ENCODE measurements around the gene ATP6AP2. TPM values are rescaled to one million over a fixed set of nuclear protein-coding genes. Genes with fewer than 3 reads are reported as not detected.

The ATP6AP2 gene
- total RNA-seq, 1 experiment from 2014 or later, result 77.6 TPM

DNA sequence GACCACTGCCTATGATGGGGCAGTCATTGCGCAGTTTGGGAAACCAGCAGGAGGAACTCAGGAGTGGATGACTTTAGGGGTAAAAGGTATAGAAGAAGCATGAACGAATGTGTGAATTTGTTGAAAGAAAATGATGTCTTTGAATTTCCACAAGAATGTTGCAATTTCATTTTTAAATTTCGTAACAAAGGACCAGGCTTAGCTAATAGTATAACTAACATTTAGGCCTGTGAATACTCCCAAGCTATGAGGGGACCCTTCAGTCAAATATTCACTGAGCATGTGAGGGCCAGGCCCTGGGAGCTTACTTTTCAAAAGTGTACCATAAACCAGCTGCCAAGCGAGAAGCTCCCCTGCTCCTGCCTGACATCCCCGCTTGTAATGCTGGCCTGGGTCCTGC lies 47.7 kb downstream of the ATP6AP2 start:
- no peaks in the 10 kb centered on the region for H3K27me3 ChIP-seq (ENCODE audit: low read length)
- no peaks in the 10 kb centered on the region for H3K4me1 ChIP-seq (ENCODE audit: insufficient read depth, low read length)
- no peak overlapping the region for H3K4me3 ChIP-seq (ENCODE audit: low read length)
- H3F3A ChIP-seq (ENCODE audit: low read length, unreplicated experiment), result no peaks in the 10 kb centered on the region
- no peak overlapping the region for H3K27ac ChIP-seq (ENCODE audit: low read length)
- no peak overlapping the region for H3K9ac ChIP-seq (ENCODE audit: low read length)
- H3K4me2 ChIP-seq (ENCODE audit: low read length), result no peak overlapping the region
- H3K36me3 ChIP-seq (ENCODE audit: low read depth, low read length), result peaks cover 27% of the 10 kb centered on the region
- ATAC-seq (no peak), DNase-seq (no peak)
- no peaks in the 10 kb centered on the region for H3K79me2 ChIP-seq (ENCODE audit: low read length)
- no peak overlapping the region for H2AFZ ChIP-seq (ENCODE audit: low read length)
- BruUV-seq (replicated peaks), result no TSS peak
- no peaks in the 10 kb centered on the region for H3K9me2 ChIP-seq (replicated peaks; ENCODE audit: low read length)
- no peaks in the 10 kb centered on the region for H3K9me3 ChIP-seq (ENCODE audit: low read length)
- TF ChIP-seq EZH2 (IDR thresholded peaks at IDR 0.05; ENCODE audit: low read length, unreplicated experiment) (no peak), EZH2phosphoT487 (IDR thresholded peaks at IDR 0.05; ENCODE audit: borderline replicate concordance, low read length) (no peak)
- TF ChIP-seq, protein P1, sequence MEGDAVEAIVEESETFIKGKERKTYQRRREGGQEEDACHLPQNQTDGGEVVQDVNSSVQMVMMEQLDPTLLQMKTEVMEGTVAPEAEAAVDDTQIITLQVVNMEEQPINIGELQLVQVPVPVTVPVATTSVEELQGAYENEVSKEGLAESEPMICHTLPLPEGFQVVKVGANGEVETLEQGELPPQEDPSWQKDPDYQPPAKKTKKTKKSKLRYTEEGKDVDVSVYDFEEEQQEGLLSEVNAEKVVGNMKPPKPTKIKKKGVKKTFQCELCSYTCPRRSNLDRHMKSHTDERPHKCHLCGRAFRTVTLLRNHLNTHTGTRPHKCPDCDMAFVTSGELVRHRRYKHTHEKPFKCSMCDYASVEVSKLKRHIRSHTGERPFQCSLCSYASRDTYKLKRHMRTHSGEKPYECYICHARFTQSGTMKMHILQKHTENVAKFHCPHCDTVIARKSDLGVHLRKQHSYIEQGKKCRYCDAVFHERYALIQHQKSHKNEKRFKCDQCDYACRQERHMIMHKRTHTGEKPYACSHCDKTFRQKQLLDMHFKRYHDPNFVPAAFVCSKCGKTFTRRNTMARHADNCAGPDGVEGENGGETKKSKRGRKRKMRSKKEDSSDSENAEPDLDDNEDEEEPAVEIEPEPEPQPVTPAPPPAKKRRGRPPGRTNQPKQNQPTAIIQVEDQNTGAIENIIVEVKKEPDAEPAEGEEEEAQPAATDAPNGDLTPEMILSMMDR (conservative IDR thresholded peaks at IDR 0.05; ENCODE audit: low read depth, low read length), result no peak
- H4K20me1 ChIP-seq (ENCODE audit: low read length), result no peaks in the 10 kb centered on the region
- CTCF ChIA-PET, result no interaction called here
- POLR2A ChIA-PET (ENCODE audit: unreplicated experiment), result no interaction called here
- intact Hi-C loops (cut with micrococcal nuclease), result no loop called here

DNA sequence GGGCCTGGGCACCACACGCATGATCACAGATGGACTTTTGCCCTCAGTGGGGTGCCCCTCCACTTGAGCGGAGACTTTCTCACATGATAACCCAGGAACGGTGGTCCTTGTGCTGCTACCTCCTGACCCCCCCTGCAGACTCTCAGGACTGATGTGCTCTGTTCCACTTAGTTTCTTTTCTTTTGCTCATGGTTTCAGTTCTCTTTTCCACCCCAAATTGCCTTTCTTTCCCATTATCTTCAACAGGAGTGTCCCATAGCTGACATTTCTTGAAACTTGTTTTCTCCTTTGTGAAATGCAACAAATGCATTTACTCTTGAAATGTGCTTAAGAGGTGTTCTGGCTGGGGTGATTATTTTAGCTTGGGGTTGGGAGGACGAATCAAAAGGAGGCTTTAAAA lies 51.4 kb downstream of the ATP6AP2 start:
- Histone ChIP-seq H3K9ac (ENCODE audit: low read length) (no peak overlapping the region), H4K20me1 (ENCODE audit: low read length) (no peaks in the 10 kb centered on the region), H3K36me3 (ENCODE audit: low read depth, low read length) (peaks cover 55% of the 10 kb centered on the region), H3K9me3 (ENCODE audit: low read length) (no peaks in the 10 kb centered on the region), H3K4me3 (ENCODE audit: low read length) (no peak overlapping the region), H3F3A (ENCODE audit: low read length, unreplicated experiment) (no peaks in the 10 kb centered on the region), H3K79me2 (ENCODE audit: low read length) (no peaks in the 10 kb centered on the region), H3K4me1 (ENCODE audit: insufficient read depth, low read length) (no peaks in the 10 kb centered on the region), H2AFZ (ENCODE audit: low read length) (no peak overlapping the region), H3K27me3 (ENCODE audit: low read length) (no peaks in the 10 kb centered on the region), H3K4me2 (ENCODE audit: low read length) (no peak overlapping the region), H3K27ac (ENCODE audit: low read length) (no peak overlapping the region), H3K9me2 (replicated peaks; ENCODE audit: low read length) (no peaks in the 10 kb centered on the region)
- ChIA-PET CTCF (no interaction called here), POLR2A (ENCODE audit: unreplicated experiment) (no interaction called here)
- ATAC-seq (no peak), DNase-seq (no peak)
- TF ChIP-seq EZH2 (IDR thresholded peaks at IDR 0.05; ENCODE audit: low read length, unreplicated experiment), result no peak
- intact Hi-C loops (cut with micrococcal nuclease), result no loop called here
- no TSS peak for BruUV-seq (replicated peaks)

DNA sequence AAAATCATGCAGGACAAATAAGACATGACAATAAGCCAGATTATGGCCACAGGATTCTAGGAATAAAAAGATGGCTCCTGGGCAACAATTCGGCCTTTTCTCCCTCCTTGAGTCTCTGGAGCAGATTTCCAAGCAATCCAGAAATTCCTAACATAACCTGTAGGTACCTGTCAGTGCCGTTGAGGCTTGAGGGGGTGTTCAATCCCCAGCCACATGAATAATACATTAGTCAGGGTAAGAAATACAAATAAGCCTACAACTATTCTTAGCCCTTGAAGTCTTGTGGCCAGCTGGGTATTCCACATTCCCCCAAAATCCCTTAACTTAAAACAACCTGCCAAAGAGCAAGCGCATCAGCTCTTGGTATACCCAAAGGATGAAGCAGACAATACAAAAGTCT lies 56.9 kb downstream of the ATP6AP2 start:
- POLR2A ChIA-PET (ENCODE audit: unreplicated experiment), result no interaction called here
- intact Hi-C loops (cut with micrococcal nuclease), result no loop called here
- H3K9me3 ChIP-seq (ENCODE audit: low read length), result no peaks in the 10 kb centered on the region
- no peaks in the 10 kb centered on the region for H3K4me1 ChIP-seq (ENCODE audit: insufficient read depth, low read length)
- no peak overlapping the region for H3K4me2 ChIP-seq (ENCODE audit: low read length)
- BruUV-seq (replicated peaks), result no TSS peak
- no peak overlapping the region for H2AFZ ChIP-seq (ENCODE audit: low read length)
- H3F3A ChIP-seq (ENCODE audit: low read length, unreplicated experiment), result no peaks in the 10 kb centered on the region
- ATAC-seq (no peak), DNase-seq (no peak)
- no peaks in the 10 kb centered on the region for H3K27me3 ChIP-seq (ENCODE audit: low read length)
- H3K9me2 ChIP-seq (replicated peaks; ENCODE audit: low read length), result no peaks in the 10 kb centered on the region
- peaks cover 51% of the 10 kb centered on the region for H3K36me3 ChIP-seq (ENCODE audit: low read depth, low read length)
- no peak overlapping the region for H3K27ac ChIP-seq (ENCODE audit: low read length)
- no peak overlapping the region for H3K9ac ChIP-seq (ENCODE audit: low read length)
- CTCF ChIA-PET, result no interaction called here
- peaks cover 40% of the 10 kb centered on the region for H3K79me2 ChIP-seq (ENCODE audit: low read length)
- no peak overlapping the region for H3K4me3 ChIP-seq (ENCODE audit: low read length)
- TF ChIP-seq EZH2 (IDR thresholded peaks at IDR 0.05; ENCODE audit: low read length, unreplicated experiment) (no peak), EZH2phosphoT487 (IDR thresholded peaks at IDR 0.05; ENCODE audit: borderline replicate concordance, low read length) (no peak)
- TF ChIP-seq, protein P1 (conservative IDR thresholded peaks at IDR 0.05; ENCODE audit: low read depth, low read length), result no peak
- H4K20me1 ChIP-seq (ENCODE audit: low read length), result 0 out of 2 replicates have a peak, but pooled peaks cover 3% of the 10 kb centered on the region

Data from PC-3 (cell line).